GM15510 (cell line): Measurements from ENCODE around the gene LRP1B.

Source experiments
- POLR2A ChIP-seq: IDR thresholded peaks from 3 replicates; pipeline ENCODE4 v1.6.1; 2011; ENCODE audit warnings: borderline replicate concordance; ENCODE audit not compliant: insufficient read length; ENCODE audit errors: extremely low read depth

LRP1B gene

DNA sequence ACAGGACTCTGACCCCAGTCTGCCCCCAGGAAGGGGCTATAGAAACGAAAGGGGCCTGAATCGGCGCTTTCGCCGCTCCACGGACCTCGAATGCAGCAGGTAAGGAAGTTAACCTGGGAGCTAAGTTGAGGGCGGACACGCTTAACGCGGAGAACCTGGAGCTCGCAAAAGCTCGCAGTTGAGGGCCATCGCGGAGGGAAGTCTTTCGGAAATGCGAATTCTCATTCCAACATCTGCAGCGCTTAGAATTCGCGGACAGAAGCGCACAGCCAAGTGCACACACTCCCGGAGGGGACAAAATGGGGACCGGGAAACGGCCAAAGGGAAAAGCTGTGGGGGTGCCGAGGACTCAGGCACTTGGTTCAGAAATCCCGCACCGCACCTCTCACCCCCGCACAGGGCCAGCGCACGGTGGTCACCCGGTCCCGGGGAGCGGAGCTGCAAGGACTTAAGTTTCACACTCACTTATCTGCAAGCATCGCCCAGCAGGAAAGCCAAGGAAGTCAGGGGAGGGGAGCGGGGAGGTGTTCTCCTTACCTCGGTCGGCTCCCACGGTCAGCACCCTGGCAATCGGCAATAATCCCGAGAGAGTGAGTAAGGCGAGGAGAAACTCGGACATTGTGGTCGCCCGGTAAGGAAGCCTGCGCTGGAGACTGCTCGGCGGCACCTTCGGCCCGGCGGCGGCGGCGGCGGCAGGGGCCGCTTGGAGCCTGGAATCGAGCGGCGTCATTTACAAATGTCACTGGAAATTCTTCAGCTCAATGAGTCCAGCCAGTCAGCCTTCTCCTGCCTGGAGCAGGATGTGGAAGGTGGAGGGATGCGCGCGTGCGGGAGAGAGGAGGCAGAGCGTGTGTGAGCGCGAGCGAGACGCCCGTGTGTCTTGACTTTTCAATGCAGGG lies 456 bp downstream of the LRP1B start:
- no peak for TF ChIP-seq POLR2A

DNA sequence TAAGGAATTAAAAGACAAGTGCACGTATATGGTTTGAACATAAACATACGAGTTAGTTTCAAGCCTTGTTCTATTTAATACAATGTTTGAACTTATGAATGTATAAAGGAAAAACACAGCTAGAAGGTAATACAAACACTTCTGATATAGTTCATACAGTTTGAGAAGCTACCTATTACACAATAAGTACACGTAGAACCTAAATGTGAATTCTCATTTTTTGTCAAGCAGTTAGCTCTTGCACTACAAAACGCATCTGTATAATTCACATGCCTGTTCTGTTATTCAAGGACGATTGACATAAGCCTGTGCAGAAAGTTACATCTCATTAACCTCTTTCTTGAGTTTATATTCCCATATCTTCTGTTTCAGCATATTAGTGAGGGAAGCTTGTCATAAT lies 2.7 kb downstream of the LRP1B start:
- TF ChIP-seq POLR2A = no peak

DNA sequence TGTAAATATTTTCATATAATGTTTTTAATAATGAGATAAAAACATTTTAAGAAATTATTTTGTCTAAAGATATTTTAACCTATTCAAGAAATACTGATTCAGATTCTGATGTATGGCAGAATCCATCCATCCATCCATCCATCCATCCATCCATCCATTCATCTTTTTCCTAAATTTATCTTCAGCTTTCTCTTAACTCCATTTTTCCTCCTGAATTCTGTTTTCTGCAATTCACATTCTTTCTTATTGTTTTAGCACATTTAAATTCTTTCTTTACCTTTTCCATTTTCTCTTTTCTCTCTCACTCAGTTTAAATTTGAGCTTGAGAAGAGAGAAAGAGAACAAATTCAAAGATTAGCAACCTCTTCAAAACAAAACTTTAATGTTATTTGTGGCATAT lies 3.6 kb downstream of the LRP1B start:
- no peak for TF ChIP-seq POLR2A

DNA sequence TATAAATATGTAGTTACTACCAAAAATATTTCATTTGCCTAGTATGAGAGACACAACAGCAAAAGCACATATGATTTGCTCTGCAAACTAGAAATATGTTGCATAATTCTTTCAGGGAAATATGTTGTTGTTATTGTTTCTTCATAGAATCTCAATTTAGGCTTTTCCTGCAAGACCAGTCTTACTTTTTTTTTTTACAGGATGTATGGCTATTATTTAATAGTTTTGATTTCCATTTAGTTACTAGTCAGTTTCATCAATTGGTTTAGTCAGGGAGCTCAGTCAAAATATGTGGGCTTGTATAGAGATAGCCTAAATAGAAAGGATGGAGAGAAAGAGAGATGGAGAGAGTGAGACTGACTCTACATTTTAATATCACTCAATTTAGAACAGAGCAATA lies 6.1 kb downstream of the LRP1B start:
- TF ChIP-seq POLR2A = no peak

DNA sequence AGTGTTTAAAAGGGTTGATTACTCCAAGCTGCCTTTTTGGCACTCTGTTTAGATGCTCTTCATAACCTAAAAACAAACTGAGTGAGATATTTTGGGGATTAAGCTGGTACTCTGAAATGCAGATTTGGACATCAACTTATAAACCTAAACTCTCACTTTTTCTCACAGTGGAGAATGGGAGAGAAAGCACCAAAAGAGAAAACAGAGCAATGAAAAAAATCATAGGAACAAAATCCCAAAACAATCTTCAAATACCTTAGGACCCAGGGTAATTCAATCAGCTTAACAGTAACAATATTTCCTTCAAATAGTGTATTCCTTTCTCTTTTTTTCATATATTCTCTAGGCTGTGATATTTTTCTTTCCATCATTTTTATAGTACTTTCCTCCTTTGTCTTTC lies 11.5 kb downstream of the LRP1B start:
- no peak for TF ChIP-seq POLR2A

DNA sequence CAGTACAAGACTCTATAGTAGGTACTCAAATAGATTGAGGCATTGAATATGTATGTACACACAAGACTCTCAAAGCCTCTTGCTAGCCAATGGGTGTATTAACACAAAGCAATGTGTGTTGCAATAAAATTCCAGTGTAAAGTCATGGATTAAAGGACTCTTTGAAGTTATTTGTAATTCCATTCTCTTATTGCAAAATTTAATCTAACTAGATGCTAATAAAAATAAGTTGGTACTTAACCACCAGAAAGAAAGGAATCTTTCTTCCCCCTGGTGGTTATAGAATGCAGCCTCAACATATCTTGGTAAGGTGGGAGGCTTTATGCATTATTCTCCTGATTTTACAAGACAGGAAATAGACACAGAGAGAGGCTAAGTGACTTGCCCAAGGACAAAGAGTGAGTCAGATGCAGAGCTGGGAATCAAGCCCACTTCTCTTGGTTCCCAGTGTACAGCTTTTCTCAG lies 18.0 kb downstream of the LRP1B start:
- TF ChIP-seq POLR2A = no peak

DNA sequence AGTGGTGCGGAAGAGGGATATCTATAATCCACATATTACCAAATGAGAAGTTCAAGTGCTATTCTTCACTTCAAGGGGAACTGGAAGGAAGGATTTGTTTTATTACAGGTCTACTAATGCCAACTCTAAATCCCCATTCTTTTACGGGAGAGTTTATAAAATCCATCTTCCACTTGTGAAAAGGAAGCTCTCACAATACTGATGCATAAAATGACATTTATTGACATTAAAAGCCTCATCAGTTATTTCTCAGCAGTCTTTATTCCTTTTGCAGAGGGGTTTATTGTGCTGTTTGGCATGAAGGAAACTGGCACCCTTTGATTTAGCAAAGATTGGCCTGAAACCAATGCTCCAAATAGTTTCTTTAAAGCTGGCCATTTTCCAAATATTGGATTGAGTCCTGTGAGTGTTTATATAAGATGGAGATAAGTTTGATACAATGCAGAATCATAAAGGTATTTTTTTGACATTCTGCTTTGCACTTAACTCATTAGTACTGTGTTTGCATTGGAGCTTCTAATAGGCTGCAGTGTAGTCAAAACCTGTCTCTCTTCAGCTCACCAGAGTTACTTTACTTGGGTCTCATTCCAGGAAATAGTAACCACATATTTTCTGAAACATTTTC lies 26.6 kb downstream of the LRP1B start:
- TF ChIP-seq POLR2A = no peak

DNA sequence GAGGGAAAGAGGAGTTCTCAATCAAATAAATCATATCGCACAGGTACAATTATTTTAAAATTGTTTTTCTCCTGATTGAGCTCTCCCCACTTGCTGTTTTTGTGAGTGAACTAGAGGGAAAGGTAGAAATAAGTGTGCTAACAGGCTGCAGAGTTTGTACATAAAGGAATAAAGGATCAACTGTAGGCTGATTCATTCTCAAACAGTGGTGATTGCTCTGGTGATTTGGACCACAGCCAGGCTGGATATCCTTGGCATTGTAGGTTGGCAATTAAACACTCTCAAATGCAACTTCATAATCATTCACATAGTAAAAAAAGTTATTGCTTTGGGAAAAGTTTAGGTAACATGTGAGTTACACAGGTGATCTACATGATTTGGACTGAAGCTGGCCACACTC lies 29.8 kb downstream of the LRP1B start:
- TF ChIP-seq POLR2A = no peak

DNA sequence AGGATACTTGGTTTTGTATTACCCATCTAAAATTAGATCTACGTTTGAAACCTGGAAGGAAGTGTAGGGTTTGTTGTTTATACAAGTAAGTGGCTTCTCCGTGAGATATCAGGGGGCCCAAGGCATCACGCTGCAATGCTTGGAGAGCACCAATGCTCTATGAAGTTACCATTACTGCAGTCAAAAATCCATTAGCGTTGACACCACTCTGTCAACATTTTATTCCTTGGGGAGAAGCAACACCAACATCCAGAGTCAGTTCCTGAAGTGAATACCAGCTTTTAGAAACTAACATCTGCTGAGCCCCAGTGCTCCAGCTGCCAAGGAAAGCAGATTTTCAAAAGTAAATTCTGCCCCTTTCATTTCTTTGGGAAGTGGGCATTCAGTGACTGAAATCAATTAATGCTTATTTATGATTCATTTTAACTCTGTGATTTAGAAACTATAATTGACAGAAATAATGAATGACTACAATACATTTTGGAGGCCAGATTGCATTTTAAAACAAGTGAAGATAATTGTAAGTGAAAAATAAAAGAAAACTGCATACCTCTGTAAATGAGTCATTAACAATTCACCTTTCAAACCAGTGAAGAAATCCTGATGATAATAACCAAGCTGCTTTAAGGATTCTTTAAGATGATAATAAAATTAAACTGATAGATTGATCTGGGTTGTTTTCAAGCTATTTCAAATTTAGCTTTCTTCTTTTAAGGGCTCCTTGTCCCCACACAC lies 30.5 kb downstream of the LRP1B start:
- no peak for TF ChIP-seq POLR2A

DNA sequence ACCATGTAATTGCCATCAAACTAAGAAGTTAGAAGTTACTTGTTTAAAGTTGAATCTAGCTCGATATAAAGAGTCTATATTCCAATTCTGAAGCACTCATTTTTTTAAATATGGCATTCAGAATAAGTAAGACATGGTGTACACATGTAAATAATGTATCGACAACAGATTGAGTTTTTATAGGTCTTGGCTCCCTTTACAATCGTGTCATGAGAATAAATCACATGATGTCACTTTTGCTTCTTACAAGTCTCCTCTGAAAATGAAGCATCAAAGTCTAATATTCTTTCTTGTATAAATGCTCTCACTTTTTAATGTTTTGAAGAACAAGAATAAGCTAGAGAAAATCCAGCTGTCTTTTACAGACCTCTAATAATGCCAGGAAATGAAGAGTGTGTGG lies 33.1 kb downstream of the LRP1B start:
- no peak for TF ChIP-seq POLR2A

DNA sequence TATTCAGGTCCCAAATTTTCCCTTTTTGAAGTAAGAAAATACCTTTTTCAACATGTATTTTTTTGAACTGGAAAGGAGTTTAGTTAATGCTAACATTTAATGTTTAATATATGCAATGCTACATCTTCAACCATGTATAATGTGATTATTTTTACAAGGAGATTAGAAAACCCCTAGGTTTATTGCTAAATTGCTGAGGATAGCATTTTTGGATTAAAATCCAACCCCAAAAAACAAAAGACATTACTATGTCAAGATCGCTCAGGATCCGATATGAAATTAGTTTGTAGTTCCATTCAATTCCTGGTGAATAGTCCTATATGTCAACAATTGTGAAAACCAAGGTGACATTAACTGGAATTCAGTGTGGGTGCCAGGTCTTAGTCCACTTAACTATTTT lies 35.2 kb downstream of the LRP1B start:
- TF ChIP-seq POLR2A = no peak

DNA sequence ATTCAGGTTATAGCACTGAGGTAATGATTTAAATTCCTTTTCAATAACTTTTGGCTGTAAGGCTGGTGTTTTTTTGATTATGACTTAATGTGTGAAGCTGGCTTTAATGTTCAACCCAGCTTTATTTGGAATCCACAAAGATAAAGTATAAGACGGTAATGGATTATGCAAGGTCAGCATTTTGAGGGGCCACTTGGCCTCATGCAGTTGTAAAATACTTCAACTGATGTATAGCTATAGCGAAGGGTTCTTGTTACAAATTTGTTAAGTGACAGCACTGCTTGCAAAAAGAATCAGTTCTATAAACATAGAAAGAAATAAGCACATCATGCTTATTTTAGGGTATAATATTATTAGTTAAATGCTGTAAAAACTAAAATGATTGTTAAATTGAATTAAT lies 36.6 kb downstream of the LRP1B start:
- TF ChIP-seq POLR2A = no peak

DNA sequence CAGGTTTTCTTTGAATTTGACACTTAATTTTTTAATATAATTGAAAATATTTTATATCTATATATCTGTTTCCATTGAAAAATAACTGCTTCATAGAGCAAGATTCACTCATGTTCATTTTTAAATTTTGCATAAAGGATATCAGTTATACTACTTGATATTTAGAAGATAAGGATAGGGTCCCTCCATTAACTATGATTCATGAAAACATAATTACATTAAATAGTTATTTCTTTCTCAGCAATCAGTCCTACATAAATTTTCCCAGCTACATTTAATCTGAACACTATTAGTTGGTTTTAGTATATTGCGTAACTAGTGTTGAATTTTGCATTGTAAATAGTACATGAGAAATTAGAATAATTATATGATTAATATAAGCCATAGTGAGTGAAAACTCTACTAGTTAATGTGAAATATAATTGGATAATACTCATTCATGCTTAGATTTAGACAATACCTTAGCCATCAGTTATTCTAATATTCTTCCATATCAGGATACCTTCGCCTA lies 42.7 kb downstream of the LRP1B start:
- no peak for TF ChIP-seq POLR2A

DNA sequence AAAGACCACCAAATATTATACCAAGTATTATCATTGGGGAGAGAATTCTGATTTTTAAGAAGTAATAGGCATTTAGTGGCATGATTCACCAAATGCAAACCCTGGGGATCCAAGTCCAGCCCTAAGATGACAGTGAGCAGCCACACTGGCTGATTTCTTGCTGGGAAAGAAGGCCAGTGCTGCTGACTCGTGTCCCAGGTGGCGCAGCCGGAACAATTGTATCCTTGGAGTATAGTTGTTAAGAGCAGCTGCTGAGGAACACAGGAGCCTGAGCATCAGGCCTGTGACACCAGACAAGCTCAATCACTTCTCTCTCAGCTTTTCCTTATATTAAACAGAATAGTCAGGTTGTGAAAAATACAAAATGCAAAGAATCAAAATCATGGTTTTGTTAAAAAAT lies 48.4 kb downstream of the LRP1B start:
- no peak for TF ChIP-seq POLR2A

DNA sequence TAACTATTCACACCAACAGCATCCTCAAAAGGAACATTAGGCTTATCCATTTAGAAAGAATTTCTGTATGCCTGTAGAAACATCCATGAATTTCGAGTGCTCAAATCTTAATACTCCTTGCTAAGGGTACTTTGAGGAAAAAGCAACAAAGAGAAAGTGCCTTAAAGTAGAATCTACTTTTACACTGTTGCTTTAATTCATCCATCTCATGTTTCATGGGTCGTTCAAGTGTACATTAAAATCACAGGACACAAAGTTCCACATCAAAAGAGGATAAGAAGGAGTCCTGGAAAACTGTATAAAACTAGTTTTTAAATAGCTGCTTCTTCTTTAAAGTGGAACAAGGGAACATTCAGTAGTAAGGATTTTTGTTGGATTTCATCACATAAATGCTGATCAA lies 54.5 kb downstream of the LRP1B start:
- TF ChIP-seq POLR2A = no peak
